OCI-LY7 (cell line): ENCODE data around the gene CA14. TPM values are rescaled to one million over a fixed set of nuclear protein-coding genes. Genes with fewer than 3 reads are reported as not detected.

Source experiments
- BruUV-seq: library from RNA; stranded (reverse); fragments of 400-500 nt; replicated peaks from 2 replicates; lab custom pipeline; 2021; lab: Mats Ljungman, UMichigan
- CTCF ChIA-PET: fragments of 300-600 bp; sonication (Branson Sonifier 250); formaldehyde crosslinking; loops from one replicate; lab custom pipeline; 2022; ENCODE audit warnings: antibody characterized with exemption; ENCODE audit not compliant: unreplicated experiment; lab: Charles Lee
- POLR2A ChIA-PET: fragments of 300-600 bp; sonication (Branson Sonifier 250); formaldehyde crosslinking; loops from one replicate; lab custom pipeline; 2022; ENCODE audit warnings: antibody characterized with exemption; lab: Charles Lee
- DNase-seq: peaks from one replicate; pipeline ENCODE4 v3.0.0-alpha.2; 2015; ENCODE audit warnings: low spot score
- H2AFZ ChIP-seq: fragments of 200-600 bp; sonication (generic), shearing (Covaris generic); 2 replicates; pipeline ENCODE4 v1.6.1; 2014; ENCODE audit warnings: mild to moderate bottlenecking, antibody characterized with exemption, low read length, moderate library complexity
- H3K27ac ChIP-seq: fragments of 200-600 bp; sonication (generic); 2 replicates; pipeline ENCODE4 v1.5.1; 2014; ENCODE audit warnings: mixed run types, low read depth, mild to moderate bottlenecking, moderate library complexity, low read length, inconsistent platforms; ENCODE audit not compliant: poor library complexity, severe bottlenecking
- H3K36me3 ChIP-seq: fragments of 200-600 bp; sonication (generic); 2 replicates; pipeline ENCODE4 v1.6.1; 2014; ENCODE audit warnings: mild to moderate bottlenecking, antibody characterized with exemption, low read length, moderate library complexity, mixed read lengths; ENCODE audit not compliant: insufficient read depth
- H3K4me1 ChIP-seq: fragments of 200-600 bp; sonication (generic); 2 replicates; pipeline ENCODE4 v1.5.1; 2014; ENCODE audit warnings: mild to moderate bottlenecking, low read length; ENCODE audit not compliant: insufficient read depth, poor library complexity, severe bottlenecking
- H3K4me2 ChIP-seq: fragments of 200-600 bp; sonication (generic); 2 replicates; pipeline ENCODE4 v1.6.1; 2014; ENCODE audit warnings: mild to moderate bottlenecking, low read length
- H3K4me3 ChIP-seq: fragments of 200-600 bp; sonication (generic); 2 replicates; pipeline ENCODE4 v1.5.1; 2014; ENCODE audit warnings: mild to moderate bottlenecking, low read depth, low read length; ENCODE audit not compliant: poor library complexity, severe bottlenecking
- H3K79me2 ChIP-seq: fragments of 200-600 bp; sonication (generic); 2 replicates; pipeline ENCODE4 v1.6.1; 2016; ENCODE audit warnings: low read depth, mild to moderate bottlenecking, low read length, moderate library complexity, mixed read lengths; ENCODE audit not compliant: insufficient read depth
- H3K9me2 ChIP-seq: fragments of 200-600 bp; sonication (generic); 2 replicates; pipeline ENCODE4 v1.6.1; 2016; ENCODE audit warnings: mild to moderate bottlenecking, low read length, mixed read lengths; ENCODE audit not compliant: insufficient read depth
- H3K9me3 ChIP-seq: fragments of 200-600 bp; sonication (generic); 2 replicates; pipeline ENCODE4 v1.6.1; 2014; ENCODE audit warnings: mild to moderate bottlenecking, mixed run types, low read length, mixed read lengths
- H4K20me1 ChIP-seq: fragments of 200-600 bp; sonication (generic); 2 replicates; pipeline ENCODE4 v1.6.1; 2014; ENCODE audit warnings: mild to moderate bottlenecking, antibody characterized with exemption, low read length, moderate library complexity, mixed read lengths; ENCODE audit not compliant: insufficient read depth
- CTCF ChIP-seq: fragments of 200-600 bp; sonication (generic); conservative IDR thresholded peaks from 2 replicates; pipeline ENCODE4 v1.5.1; 2014; ENCODE audit warnings: mild to moderate bottlenecking, antibody characterized with exemption, low read length, moderate library complexity, mixed read lengths
- EZH2phosphoT487 ChIP-seq: fragments of 200-600 bp; sonication (generic); IDR thresholded peaks from 2 replicates; pipeline ENCODE4 v1.6.1; 2018; ENCODE audit warnings: low read depth, borderline replicate concordance, mild to moderate bottlenecking, mixed run types, antibody characterized with exemption, low read length, moderate library complexity, mixed read lengths
- intact Hi-C: fragments of 100-400 bp; cut with micrococcal nuclease; formaldehyde crosslinking; loops from one replicate; pipeline ENCODE4 v1.10.0; 2022; ENCODE audit not compliant: unreplicated experiment
- total RNA-seq, 2 experiments: library from RNA; depleted of rRNA in 1 of 2; stranded (reverse); fragments of >200 nt in 1 of 2; shearing (Covaris generic) in 1 of 2; gene quantifications; 2 replicates each; pipeline ENCODE4 v1.2.3, GENCODE V29; 2014 to 2022

Gene CA14
- total RNA-seq, 2 experiments from 2014 or later: not detected

- no peak for DNase-seq
- Histone ChIP-seq H3K36me3 (no peaks in the 10 kb centered on the region), H4K20me1 (no peaks in the 10 kb centered on the region), H2AFZ (no peak overlapping the region), H3K27ac (no peak overlapping the region), H3K79me2 (no peaks in the 10 kb centered on the region), H3K9me3 (no peaks in the 10 kb centered on the region), H3K9me2 (no peaks in the 10 kb centered on the region), H3K4me2 (no peak overlapping the region), H3K4me1 (peaks cover 7% of the 10 kb centered on the region), H3K4me3 (no peak overlapping the region)
- intact Hi-C loops: no loop called here
- TF ChIP-seq EZH2phosphoT487 (no peak), CTCF (no peak)
- ChIA-PET POLR2A (no interaction called here), CTCF (interaction anchor here (0.6 kb wide), 2 partner anchors 14 to 333 kb away, joined by 3 to 7 read pairs; partner anchors contain the start of gene APH1A)
- no TSS peak for BruUV-seq
These were observed 25.0 kb downstream of the CA14 start for GRCh38 chr1:150282558-150282958.

- intact Hi-C loops: no loop called here
- DNase-seq: no peak
- Histone ChIP-seq H2AFZ (no peak overlapping the region), H3K4me3 (no peak overlapping the region), H3K36me3 (no peaks in the 10 kb centered on the region), H3K27ac (no peak overlapping the region), H3K79me2 (no peaks in the 10 kb centered on the region), H3K4me1 (peaks cover 7% of the 10 kb centered on the region), H3K9me2 (no peaks in the 10 kb centered on the region), H3K9me3 (no peaks in the 10 kb centered on the region), H4K20me1 (no peaks in the 10 kb centered on the region), H3K4me2 (no peak overlapping the region)
- no TSS peak for BruUV-seq
- ChIA-PET POLR2A (no interaction called here), CTCF (no interaction called here)
- TF ChIP-seq EZH2phosphoT487 (no peak), CTCF (no peak)
These were observed 25.7 kb downstream of the CA14 start for GRCh38 chr1:150283260-150283659.

- BruUV-seq: no TSS peak
- no peak for DNase-seq
- H3K4me2 ChIP-seq: no peak overlapping the region
- H3K4me1 ChIP-seq: peaks cover 7% of the 10 kb centered on the region
- H3K27ac ChIP-seq: no peak overlapping the region
- H3K9me3 ChIP-seq: no peaks in the 10 kb centered on the region
- H3K9me2 ChIP-seq: no peaks in the 10 kb centered on the region
- no peak overlapping the region for H2AFZ ChIP-seq
- no peak overlapping the region for H3K4me3 ChIP-seq
- no peaks in the 10 kb centered on the region for H4K20me1 ChIP-seq
- POLR2A ChIA-PET: no interaction called here
- no peaks in the 10 kb centered on the region for H3K36me3 ChIP-seq
- no peaks in the 10 kb centered on the region for H3K79me2 ChIP-seq
- intact Hi-C loops: loop anchor here (5.0 kb wide), 1 partner anchor 41 kb away; no protein-coding TSS in a partner anchor
- no peak for TF ChIP-seq CTCF
- no peak for TF ChIP-seq EZH2phosphoT487
- CTCF ChIA-PET: interaction anchor here (0.6 kb wide), 1 partner anchor 15 kb away, joined by 4 read pairs; no protein-coding TSS in a partner anchor
These were observed 30.8 kb downstream of the CA14 start for GRCh38 chr1:150288382-150288781.
